Aorta (tissue), 5 donors: ENCODE data around the gene RMDN2. TPM values are rescaled to one million over a fixed set of nuclear protein-coding genes. Genes with fewer than 3 reads are reported as not detected.

Source experiments
- ATAC-seq: fragments of 200-7000 bp; cut with Tn5 transposase; one replicate; pipeline ENCODE4 v1.9.1; 2022; ENCODE audit warnings: moderate library complexity; ENCODE audit not compliant: low FRiP score
- DNase-seq, 2 donors: peaks; one replicate each; pipeline ENCODE4 v3.0.0-alpha.2; 2020
- H3K27ac ChIP-seq, 2 donors: one replicate each; pipeline ENCODE4 v1.5.1; 2013; ENCODE audit warnings: low read length in 2 of 2, mild to moderate bottlenecking in 2 of 2, moderate library complexity in 2 of 2, control low read depth in 1 of 2, inconsistent platforms in 1 of 2, low read depth in 1 of 2
- H3K27me3 ChIP-seq, 2 donors: one replicate each; pipeline ENCODE4 v1.6.1; 2013; ENCODE audit warnings: control low read depth in 1 of 2, low read length in 1 of 2, mild to moderate bottlenecking in 1 of 2, moderate library complexity in 1 of 2; ENCODE audit not compliant: insufficient read depth in 2 of 2, control insufficient read depth in 1 of 2
- H3K36me3 ChIP-seq, 2 donors: one replicate each; pipeline ENCODE4 v1.6.1; 2013; ENCODE audit warnings: control low read depth in 1 of 2, low read length in 1 of 2, mild to moderate bottlenecking in 1 of 2; ENCODE audit not compliant: insufficient read depth in 2 of 2, control insufficient read depth in 1 of 2
- H3K4me1 ChIP-seq, 2 donors: one replicate each; pipeline ENCODE4 v1.6.1; 2013; ENCODE audit warnings: low read length in 2 of 2, control low read depth in 1 of 2, mild to moderate bottlenecking in 1 of 2, moderate library complexity in 1 of 2; ENCODE audit not compliant: insufficient read depth in 2 of 2, control insufficient read depth in 1 of 2
- H3K4me3 ChIP-seq, 2 donors: one replicate each; pipeline ENCODE4 v1.5.1; 2013; ENCODE audit warnings: low read length in 2 of 2, control low read depth in 1 of 2, mild to moderate bottlenecking in 1 of 2
- H3K9me3 ChIP-seq: one replicate; pipeline ENCODE4 v1.6.1; 2013; ENCODE audit warnings: mild to moderate bottlenecking, low read length; ENCODE audit not compliant: control insufficient read depth
- WGBS, 2 donors: extraction: QIAGEN DNeasy Blood & Tissue Kit; methylation state at CpG; one replicate each; pipeline ENCODE4 v1.1.7; 2013; 5-methylcytosine and 5-hydroxymethylcytosine counted together
- intact Hi-C, 2 donors: fragments of 100-400 bp; cut with DNase I; formaldehyde crosslinking; loops; one replicate each; pipeline versions ENCODE4 v1.14.2 to v1.15.0; 2022
- polyA plus RNA-seq, 2 donors: library from polyadenylated mRNA; stranded (reverse); fragments of 200-250 nt; gene quantifications; one replicate each; pipeline ENCODE4 v1.2.3, GENCODE V29; 2013
- total RNA-seq, 2 donors: library from RNA; stranded (reverse); fragmentation: NEBNext Ultra II Directional; extraction: Animal tissue kit (Norgen Biotek cat#: 25700); gene quantifications; one replicate each; pipeline ENCODE4 v1.2.1, GENCODE V29; 2021
- donor health status: healthy with polysubstance abuse.
- donor health status: Bipolar disorder and iron deficiency.
- donor health status: DM: no; HTN: no; CAD: no.
- donor health status: DM: no; HTN: no; CAD: no.
- donor health status: DM: yes; HTN: yes; CAD: no.

RMDN2 gene
- total and polyA plus RNA-seq, 4 donors = 5.3 to 10.3 (median 7.4) TPM

DNA sequence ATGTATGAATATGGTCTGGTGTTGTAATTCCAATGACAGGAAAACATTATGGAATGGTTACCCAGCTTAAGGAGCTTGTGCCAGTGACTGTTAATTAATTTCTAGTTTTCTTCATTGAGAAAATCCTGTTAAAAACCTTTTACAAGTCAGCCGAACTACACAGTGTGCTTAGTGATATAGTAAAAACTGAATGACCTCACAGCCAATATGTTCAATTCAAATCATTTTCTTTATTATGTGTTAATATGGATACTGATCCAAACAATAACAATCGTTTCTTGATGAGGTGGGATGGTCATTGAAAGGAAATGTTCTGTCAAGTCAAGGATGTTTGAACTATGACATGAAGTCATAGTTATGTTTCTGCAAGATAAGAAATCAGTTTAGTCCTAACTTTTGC lies 41.6 kb upstream of the RMDN2 start:
- Histone ChIP-seq H3K27ac (no peak overlapping the region), H3K36me3 (no peaks in the 10 kb centered on the region), H3K27me3 (no peaks in the 10 kb centered on the region), H3K4me1 (no peaks in the 10 kb centered on the region), H3K9me3 (no peaks in the 10 kb centered on the region), H3K4me3 (no peak overlapping the region)
- ATAC-seq (no peak), DNase-seq (no peak)
- intact Hi-C loops = loop anchor here in 1 of 2 donors (10.0 kb wide), 1 partner anchor 709 kb away; no protein-coding TSS in a partner anchor
- WGBS, 2 donors = 84 to 89% methylated on average over 2 of the region's 2 CpGs

DNA sequence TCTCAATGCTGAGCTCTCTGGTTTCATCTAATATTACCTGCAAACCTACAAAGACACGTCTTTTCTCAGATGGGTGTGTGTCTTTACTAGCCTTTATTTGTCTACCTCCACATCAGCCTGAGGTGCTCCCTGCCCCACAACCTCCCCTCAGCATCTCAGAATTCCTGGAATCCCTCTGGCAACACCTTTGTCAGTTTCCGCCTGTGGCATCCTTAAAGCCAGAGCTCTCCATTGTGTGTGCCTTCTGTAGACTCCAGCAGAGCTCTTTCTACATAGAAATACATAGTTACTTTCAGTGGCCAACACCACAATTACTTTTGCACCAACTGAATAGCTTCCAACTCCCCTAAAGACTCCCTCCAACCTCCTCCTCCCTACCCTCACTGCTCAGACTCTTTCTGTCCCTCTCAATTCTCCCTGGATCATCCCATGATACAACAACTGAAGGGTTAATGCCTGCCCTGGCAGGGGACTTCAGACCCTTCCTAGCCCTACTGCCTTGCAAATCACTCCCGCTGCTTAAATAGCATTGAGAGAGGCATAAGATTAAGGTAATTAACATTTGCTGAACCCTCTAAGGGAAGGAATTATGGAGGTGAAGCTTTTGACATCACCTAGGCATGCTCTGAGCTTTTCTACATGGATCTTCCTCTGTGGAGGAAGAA lies 39.6 kb upstream of the RMDN2 start:
- no peaks in the 10 kb centered on the region for H3K4me1 ChIP-seq
- H3K4me3 ChIP-seq = no peak overlapping the region
- WGBS, 2 donors = 68 to 72% methylated on average over 3 of the region's 3 CpGs
- DNase-seq (no peak), ATAC-seq (no peak)
- H3K9me3 ChIP-seq = no peaks in the 10 kb centered on the region
- H3K27ac ChIP-seq = no peak overlapping the region
- H3K27me3 ChIP-seq = no peaks in the 10 kb centered on the region
- H3K36me3 ChIP-seq = no peaks in the 10 kb centered on the region
- intact Hi-C loops = loop anchor here in 1 of 2 donors (5.0 to 10.0 kb wide), 2 partner anchors 493 to 711 kb away; no protein-coding TSS in a partner anchor

DNA sequence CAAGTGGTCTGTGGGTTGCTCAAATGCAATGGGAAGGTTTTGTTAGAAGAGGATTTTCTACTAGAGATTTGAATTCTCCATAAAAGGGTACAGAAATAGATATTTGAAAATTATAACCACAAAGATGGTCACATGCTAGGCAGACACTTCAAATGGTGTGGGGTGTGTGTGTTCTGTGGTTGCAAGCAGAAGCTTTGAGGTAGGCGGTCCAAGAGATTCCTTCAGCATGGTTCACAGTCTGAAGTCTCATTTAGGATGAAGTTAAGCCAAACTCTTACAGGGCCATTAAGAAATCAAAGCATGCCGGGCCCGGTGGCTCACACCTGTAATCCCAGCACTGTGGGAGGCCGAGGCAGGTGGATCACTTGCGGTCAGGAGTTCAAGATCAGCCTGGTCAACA lies 38.3 kb upstream of the RMDN2 start:
- intact Hi-C loops = loop anchor here in 1 of 2 donors (5.0 to 10.0 kb wide), 2 partner anchors 494 to 712 kb away; no protein-coding TSS in a partner anchor
- no peak overlapping the region for H3K27ac ChIP-seq
- H3K36me3 ChIP-seq = no peaks in the 10 kb centered on the region
- no peaks in the 10 kb centered on the region for H3K9me3 ChIP-seq
- no peaks in the 10 kb centered on the region for H3K4me1 ChIP-seq
- no peak for DNase-seq
- WGBS, 2 donors = 86 to 93% methylated on average over 5 of the region's 5 CpGs
- no peak overlapping the region for H3K4me3 ChIP-seq
- no peak for ATAC-seq
- H3K27me3 ChIP-seq = no peaks in the 10 kb centered on the region

- no peaks in the 10 kb centered on the region for H3K36me3 ChIP-seq
- intact Hi-C loops = loop anchor here in 1 of 2 donors (5.0 to 10.0 kb wide), 2 partner anchors 495 to 712 kb away; no protein-coding TSS in a partner anchor
- H3K4me3 ChIP-seq = no peak overlapping the region
- H3K27ac ChIP-seq = no peak overlapping the region
- DNase-seq = no peak
- H3K4me1 ChIP-seq = no peaks in the 10 kb centered on the region
- 70 to 77% methylated on average over 4 of the region's 4 CpGs for WGBS, 2 donors
- no peak for ATAC-seq
- no peaks in the 10 kb centered on the region for H3K9me3 ChIP-seq
- H3K27me3 ChIP-seq = no peaks in the 10 kb centered on the region
These were observed 37.8 kb upstream of the RMDN2 start for GRCh38 chr2:37887286-37887685.

- WGBS, 2 donors = 17 to 22% methylated on average over 8 of the region's 8 CpGs
- no peaks in the 10 kb centered on the region for H3K27me3 ChIP-seq
- peak; percentile 87 for ATAC-seq
- H3K4me3 ChIP-seq = no peak overlapping the region
- no peaks in the 10 kb centered on the region for H3K9me3 ChIP-seq
- peak; percentile 81 to 86 for DNase-seq
- no peak overlapping the region for H3K27ac ChIP-seq
- no peaks in the 10 kb centered on the region for H3K36me3 ChIP-seq
- no peaks in the 10 kb centered on the region for H3K4me1 ChIP-seq
- intact Hi-C loops = loop anchor here in 1 of 2 donors (5.0 kb wide), 2 partner anchors 494 to 724 kb away; no protein-coding TSS in a partner anchor
These were observed 34.1 kb upstream of the RMDN2 start for GRCh38 chr2:37890893-37891495.

DNA sequence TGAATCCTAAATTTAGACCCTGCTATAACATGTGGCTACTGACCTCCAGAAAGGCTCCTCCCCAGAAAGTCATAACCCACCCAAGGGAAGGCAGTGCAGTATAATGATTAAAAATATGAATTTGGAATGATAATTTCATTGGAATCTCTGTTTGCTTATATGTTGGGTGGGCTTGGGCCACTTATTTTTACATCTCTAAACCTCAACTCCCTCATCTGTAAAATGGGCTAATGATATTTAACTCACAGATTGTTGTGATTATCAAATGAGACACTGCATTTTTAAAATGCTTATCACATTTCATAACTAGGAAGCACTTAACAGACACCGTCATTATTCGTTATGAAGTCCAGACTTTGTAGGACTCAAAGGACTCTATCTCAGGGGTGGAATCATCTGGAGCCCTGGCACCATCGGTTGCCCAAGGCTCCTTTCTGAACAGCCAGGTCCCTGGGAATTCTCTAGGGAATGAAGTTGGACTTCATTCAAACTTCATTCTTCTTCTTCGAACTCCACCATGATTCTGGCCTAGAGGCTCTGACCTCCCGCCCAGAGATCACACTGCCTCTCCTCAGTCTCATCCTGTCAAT lies 33.1 kb upstream of the RMDN2 start:
- Histone ChIP-seq H3K36me3 (no peaks in the 10 kb centered on the region), H3K27me3 (no peaks in the 10 kb centered on the region), H3K4me1 (no peaks in the 10 kb centered on the region), H3K4me3 (no peak overlapping the region), H3K9me3 (no peaks in the 10 kb centered on the region), H3K27ac (no peak overlapping the region)
- DNase-seq = no peak
- 42 to 43% methylated on average over 5 of the region's 5 CpGs for WGBS, 2 donors
- ATAC-seq = no peak
- intact Hi-C loops = loop anchor here in 1 of 2 donors (5.0 kb wide), 2 partner anchors 495 to 725 kb away; no protein-coding TSS in a partner anchor

GRCh38 chr2:37892436-37893114 lies 32.5 kb upstream of the RMDN2 start:
- no peak overlapping the region for H3K4me3 ChIP-seq
- H3K9me3 ChIP-seq = no peaks in the 10 kb centered on the region
- H3K27ac ChIP-seq = no peak overlapping the region
- 60 to 61% methylated on average over 7 of the region's 7 CpGs for WGBS, 2 donors
- no peak for DNase-seq
- H3K36me3 ChIP-seq = no peaks in the 10 kb centered on the region
- H3K27me3 ChIP-seq = no peaks in the 10 kb centered on the region
- no peak for ATAC-seq
- H3K4me1 ChIP-seq = no peaks in the 10 kb centered on the region
- intact Hi-C loops = loop anchor here in 1 of 2 donors (5.0 kb wide), 2 partner anchors 495 to 725 kb away; no protein-coding TSS in a partner anchor

DNA sequence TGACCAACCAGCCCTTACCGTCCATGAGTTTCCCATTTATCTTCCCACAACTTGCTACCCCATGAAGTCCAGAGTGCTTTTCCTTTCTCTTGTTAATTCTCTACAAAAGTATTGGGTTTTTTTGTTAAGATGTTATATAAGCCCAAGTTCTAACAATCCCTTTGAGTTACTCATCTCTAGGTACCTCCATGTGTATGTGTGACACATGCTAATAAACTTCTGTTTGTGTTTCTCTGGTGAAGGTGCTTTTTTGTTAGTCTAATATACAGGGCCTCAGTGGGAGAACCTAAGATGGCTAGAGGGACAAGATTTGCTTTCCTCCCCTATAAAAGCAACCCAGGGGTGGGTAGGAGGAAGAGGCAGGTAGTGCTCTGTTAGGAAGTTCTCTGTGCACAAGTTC lies 31.8 kb upstream of the RMDN2 start:
- 95 to 96% methylated on average over 1 of the region's 1 CpG for WGBS, 2 donors
- no peaks in the 10 kb centered on the region for H3K4me1 ChIP-seq
- H3K4me3 ChIP-seq = no peak overlapping the region
- no peak overlapping the region for H3K27ac ChIP-seq
- ATAC-seq = no peak
- no peaks in the 10 kb centered on the region for H3K9me3 ChIP-seq
- DNase-seq = no peak
- H3K36me3 ChIP-seq = no peaks in the 10 kb centered on the region
- intact Hi-C loops = loop anchor here in 1 of 2 donors (5.0 kb wide), 2 partner anchors 496 to 726 kb away; no protein-coding TSS in a partner anchor
- H3K27me3 ChIP-seq = no peaks in the 10 kb centered on the region
